ENCODE results near the gene TMPRSS11F.

- no peak for TF ChIP-seq FOS (IDR thresholded peaks at IDR 0.05; ENCODE audit: extremely low read depth, insufficient read length)
- TF ChIP-seq GATA2 (CRISPR knock-in tag; IDR thresholded peaks at IDR 0.05): no peak
- no peak for TF ChIP-seq PCBP1 (IDR thresholded peaks at IDR 0.05; ENCODE audit: low read depth, low read length, poor library complexity, severe bottlenecking)
- no peak for TF ChIP-seq GTF2F1 (IDR thresholded peaks at IDR 0.05; ENCODE audit: low read depth, low read length)
- no peak for TF ChIP-seq TBP (optimal IDR thresholded peaks at IDR 0.05; ENCODE audit: low read depth, low read length)
- no peak for TF ChIP-seq SMARCB1 (IDR thresholded peaks at IDR 0.05; ENCODE audit: insufficient read length, low read depth)
- no peak for TF ChIP-seq RERE (CRISPR knock-in tag; IDR thresholded peaks at IDR 0.05; ENCODE audit: borderline replicate concordance)
Measured at GRCh38 chr4:68141852-68142251, 12.2 kb upstream of the TMPRSS11F start.

Measured in K562 (cell line).